ENCODE measurements around the gene PCSK7.
"Not testable (repeated sequence)": the region's sequence is repeated elsewhere in the genome, so short reads cannot be mapped to it uniquely, and the experiment has no call there.

The PCSK7 gene

DNA sequence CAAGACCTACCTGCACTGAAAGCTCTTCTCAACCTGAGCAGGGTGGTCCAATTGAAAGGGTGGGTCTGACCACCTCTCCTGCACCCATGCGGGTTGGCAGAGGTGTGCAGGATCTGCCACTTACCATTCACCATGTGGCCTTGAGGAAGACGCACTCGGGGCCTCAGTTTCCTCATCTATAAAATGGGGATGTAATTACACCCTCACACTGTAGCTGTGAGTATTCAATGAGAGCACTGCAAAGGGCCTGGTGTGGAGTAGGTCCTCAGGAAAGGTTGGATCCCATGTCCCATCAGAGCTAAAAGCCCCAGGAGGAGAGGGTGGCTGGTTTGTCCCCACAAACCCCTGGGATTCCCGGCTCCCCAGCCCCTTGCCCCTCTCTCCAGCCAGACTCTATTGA is 33.3 kb downstream of the PCSK7 start:
- no peak for DNase-seq (ENCODE audit: low read depth)

DNA sequence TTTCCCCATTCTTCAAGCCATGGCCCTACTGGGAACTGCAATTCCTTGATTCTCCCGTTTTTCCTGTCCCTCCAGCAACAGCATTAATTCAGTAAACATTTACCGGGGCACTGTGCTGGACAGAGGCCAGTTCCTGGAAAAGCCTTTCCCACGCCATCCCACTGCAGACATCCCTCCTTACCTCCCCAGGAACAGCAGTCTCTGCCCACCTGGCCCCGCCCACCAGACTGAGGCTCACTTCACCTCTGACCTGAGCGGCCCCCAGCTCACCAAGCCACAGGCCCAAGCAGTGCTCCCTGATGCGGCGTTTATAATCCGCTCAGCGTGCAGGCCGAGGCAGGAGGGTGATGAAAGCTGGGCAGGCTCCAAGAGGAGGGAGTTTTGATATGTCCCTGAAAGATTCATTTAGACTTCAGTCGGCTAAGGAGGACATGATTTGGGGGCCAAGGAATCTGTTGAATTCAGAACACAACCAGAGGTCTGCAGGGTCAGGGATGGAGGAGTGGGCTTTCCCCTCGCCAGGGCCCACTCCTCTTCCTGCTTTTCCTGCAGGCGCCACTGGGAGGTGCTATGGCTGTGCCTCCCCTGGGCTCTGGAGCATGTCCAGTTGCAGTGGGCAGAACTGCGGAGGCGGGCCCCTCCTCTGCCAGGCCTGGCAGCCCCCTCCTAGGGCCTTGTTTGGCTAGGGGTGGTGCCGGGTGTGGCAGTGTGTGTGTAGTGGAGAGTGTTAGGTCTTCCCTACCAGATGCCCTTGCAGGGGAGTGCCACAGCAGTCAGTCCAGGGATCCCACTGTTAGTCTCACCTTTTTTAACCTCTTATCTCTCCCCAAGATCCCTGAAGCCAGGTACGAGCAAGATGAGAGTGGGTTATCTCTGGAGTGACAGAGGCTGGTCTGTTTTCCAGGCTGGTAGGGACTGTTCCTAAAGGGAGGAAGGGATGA is 34.1 kb downstream of the PCSK7 start:
- DNase-seq (ENCODE audit: low read depth) = no peak

DNA sequence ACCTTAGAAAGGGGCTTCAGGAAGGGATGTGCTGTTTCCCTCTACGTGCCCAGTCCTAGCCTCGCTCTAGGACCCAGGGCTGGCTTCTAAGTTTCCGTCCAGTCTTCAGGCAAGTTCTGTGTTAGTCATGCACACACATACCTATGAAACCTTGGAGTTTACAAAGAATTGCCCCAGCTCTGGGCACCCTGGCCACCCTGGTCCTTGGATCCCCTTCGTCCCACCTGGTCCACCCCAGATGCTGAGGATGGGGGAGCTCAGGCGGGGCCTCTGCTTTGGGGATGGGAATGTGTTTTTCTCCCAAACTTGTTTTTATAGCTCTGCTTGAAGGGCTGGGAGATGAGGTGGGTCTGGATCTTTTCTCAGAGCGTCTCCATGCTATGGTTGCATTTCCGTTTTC is 34.9 kb downstream of the PCSK7 start:
- DNase-seq (ENCODE audit: low read depth) = no peak

DNA sequence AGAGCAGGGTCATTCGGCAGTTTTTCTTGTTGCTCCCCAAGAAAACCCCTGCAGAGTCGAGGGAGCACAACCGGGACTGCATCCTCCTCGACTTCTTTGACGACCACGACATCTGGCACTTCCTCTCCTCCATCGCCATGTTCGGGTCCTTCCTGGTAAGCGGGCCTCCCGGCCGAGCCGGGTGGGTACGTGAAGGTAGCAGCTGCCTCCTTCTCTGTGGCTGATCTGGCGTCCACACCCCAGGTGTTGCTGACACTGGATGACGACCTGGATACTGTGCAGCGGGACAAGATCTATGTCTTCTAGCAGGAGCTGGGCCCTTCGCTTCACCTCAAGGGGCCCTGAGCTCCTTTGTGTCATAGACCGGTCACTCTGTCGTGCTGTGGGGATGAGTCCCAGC is 36.1 kb downstream of the PCSK7 start:
- DNase-seq (ENCODE audit: low read depth) = no peak

DNA sequence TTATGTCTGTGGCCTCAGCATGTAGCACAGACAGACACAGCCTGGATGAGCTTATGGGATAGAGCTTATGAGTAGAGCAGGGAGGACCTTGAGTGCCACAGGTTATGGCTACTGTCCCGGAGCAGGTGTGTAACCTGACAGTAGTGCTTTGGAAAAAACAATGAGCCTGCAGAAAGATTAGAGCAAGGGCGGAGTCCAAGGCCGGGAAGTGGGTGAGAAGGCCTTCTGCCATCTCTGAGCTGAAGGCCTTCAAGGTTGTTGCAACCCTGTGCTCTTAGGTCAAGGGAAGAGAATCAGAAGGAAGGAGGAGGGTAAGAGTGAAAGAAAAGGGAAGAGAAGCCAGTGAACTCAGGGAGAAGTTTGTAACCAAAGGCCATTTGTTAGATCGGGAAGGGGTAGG is 36.6 kb downstream of the PCSK7 start:
- DNase-seq (ENCODE audit: low read depth) = no peak

DNA sequence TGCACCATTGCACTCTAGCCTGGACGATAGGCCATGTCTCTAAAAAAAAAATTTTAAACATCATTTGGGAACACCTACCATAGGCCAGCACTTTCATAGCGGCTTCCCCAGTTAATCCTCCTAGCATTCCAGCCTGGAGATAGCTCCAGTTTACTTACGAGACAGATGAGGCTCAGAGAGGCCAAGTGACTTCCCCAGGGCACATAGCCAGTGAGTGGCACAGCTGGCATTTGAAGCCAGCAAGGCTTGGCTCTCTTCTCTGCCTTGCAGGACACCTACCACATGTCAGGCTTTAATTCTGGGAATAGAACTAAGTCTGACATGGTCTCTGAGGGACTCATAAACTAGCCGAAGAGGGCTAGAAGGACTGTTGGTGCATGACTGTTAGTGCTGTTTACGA is 37.6 kb downstream of the PCSK7 start:
- no peak for DNase-seq (ENCODE audit: low read depth)

DNA sequence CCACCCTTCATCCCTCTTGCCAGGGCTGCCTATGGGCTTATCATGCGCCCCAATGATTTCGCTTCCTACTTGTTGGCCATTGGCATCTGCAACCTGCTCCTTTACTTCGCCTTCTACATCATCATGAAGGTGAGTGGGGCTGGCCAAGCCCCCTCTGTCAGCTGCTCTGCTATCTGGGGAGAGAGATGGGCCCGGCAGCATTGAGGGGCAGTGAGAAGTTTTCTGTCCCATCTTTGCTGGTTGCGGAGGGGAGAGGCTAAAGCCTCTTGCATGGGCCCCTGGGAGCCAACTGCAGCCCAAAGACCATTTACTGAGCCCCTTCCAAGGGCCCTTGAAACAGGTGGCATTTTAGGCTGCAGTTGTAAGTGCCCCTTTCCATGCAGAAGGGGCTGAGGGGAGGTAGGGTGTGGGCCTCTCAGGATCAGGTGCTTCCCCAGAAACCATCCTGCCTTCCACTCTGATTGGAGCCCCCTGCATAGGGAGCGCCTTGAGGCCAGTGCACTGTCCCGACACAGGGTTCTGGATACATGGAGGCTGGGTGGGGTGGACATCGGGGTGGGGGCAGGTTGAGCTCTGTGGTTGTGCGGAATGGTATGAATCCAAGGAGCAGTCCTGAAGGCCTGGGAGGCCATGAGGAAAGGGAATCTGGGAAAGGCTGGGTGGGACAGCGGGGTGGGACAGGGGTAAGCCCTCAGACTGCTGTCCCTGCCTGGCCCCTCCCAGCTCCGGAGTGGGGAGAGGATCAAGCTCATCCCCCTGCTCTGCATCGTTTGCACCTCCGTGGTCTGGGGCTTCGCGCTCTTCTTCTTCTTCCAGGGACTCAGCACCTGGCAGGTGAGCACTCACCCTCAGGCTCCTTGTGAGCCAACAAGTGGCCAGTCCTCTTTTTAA is 38.5 kb downstream of the PCSK7 start:
- DNase-seq (ENCODE audit: low read depth) = no peak

DNA sequence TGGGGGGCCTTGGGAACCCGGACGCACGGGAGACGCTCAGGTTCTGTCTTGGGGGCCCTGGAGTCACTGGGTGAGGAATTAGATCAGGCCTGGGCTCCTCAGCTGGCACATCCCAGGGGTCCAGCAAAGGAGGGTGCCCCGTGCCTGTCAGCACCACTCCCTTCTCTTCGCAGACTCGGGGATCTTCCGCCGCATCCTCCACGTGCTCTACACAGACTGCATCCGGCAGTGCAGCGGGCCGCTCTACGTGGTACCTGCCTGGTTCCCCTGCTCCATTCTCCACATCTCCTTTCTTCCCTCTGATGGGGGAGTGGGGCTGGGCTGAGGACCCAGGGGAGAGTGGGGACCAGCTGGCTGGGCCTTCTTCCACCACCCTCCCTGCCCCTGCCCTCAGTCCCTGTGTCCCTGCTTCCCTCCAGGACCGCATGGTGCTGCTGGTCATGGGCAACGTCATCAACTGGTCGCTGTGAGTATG is 39.4 kb downstream of the PCSK7 start:
- DNase-seq (ENCODE audit: low read depth) = no peak

DNA sequence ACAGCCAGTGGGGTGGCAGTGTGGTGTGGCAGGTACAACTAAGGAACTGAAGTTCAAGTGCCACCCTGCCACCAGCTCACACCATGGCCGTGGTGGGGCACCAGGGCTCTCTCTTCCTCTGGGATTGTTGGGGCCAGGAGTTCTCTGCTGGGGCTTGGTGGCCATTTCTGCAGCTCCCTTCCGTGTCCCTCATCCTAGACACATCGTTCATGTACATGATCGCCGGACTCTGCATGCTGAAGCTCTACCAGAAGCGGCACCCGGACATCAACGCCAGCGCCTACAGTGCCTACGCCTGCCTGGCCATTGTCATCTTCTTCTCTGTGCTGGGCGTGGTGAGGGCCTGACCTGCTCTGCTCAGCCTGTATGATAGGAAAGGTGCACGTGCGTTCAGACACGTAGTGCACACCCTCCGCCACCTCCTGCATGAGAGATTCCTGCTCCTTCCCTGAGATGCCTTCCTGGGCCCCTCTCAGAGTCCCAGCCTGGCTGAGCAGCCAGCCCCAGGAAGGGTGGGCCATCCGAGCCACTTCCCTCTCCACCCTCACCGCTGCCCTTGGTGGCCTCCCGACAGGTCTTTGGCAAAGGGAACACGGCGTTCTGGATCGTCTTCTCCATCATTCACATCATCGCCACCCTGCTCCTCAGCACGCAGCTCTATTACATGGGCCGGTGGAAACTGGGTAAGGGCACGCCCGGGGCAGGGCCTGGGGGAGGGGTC is 40.0 kb downstream of the PCSK7 start:
- DNase-seq (ENCODE audit: low read depth) = no peak

DNA sequence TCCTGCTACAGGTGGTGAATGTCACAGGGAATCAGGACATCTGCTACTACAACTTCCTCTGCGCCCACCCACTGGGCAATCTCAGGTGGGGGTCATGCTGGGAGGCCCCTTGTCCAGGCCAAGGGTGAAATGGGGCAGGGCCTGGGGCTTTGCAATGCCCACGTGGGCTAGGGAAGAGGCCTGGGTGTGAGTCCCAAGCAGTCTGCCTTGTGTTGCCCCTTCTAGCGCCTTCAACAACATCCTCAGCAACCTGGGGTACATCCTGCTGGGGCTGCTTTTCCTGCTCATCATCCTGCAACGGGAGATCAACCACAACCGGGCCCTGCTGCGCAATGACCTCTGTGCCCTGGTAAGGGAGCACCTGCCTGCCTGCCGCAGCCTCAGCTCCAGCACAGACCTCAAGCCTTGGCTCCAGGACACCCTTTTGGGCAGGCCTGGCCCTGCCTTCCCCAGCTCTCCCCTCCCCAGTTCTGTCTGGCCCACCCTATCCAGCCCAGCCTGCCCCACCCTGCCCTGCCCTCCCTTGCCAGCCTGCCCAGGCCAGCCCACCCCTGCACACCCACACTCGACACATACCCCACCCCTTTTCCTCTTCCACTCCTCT is 41.8 kb downstream of the PCSK7 start:
- DNase-seq (ENCODE audit: low read depth) = no peak

DNA sequence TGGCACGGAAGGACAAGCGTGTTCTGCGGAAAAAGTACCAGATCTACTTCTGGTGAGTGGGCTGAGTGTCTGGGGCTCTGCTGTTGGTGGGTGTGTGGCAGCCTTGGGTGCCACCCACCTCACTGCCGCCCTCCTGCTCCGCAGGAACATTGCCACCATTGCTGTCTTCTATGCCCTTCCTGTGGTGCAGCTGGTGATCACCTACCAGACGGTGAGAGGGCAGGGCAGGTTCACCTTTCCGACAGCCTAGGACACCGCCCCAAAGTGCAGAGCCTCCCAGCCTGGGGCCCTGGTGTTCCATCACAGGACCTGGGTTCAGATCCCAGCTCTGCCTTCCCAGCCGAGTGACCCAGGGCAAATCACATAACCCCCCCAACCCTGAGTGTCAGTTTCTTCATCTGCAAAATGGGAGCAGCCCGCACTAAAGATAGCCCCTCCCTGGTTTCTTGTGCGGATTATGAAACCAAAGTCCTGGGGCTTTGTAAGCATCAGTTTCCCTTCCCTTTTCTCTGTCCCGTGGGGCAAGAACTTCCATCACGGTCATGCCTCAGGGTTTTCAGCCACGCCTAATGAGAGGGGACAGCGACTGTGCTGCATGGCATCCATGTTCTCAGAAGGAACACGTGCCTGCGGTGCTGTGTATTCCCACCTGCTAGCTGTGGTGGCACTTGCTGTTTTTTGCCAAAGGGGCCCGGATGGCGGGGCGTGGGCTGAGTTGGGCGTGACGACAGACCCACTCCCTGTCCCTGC is 42.5 kb downstream of the PCSK7 start:
- no peak for DNase-seq (ENCODE audit: low read depth)

DNA sequence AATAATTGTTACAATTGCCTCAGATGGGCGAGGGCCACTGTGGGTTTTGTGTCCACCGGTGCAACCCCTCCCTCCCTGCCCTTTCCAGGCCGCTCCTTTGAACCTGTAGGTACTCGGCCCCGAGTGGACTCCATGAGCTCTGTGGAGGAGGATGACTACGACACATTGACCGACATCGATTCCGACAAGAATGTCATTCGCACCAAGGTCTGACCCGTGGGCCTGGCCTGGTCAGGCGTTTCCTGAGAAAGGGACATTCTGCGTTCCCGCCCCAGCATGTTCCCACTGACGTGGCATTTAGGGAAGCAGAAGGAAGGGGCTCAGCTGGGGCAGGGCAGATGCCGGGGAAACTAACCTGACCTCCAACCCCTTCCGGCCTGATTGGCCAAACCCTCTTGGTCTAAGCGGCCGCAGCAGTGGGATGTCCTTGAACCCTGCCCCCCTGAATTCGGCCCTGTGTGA is 43.2 kb downstream of the PCSK7 start:
- DNase-seq (ENCODE audit: low read depth) = no peak

DNA sequence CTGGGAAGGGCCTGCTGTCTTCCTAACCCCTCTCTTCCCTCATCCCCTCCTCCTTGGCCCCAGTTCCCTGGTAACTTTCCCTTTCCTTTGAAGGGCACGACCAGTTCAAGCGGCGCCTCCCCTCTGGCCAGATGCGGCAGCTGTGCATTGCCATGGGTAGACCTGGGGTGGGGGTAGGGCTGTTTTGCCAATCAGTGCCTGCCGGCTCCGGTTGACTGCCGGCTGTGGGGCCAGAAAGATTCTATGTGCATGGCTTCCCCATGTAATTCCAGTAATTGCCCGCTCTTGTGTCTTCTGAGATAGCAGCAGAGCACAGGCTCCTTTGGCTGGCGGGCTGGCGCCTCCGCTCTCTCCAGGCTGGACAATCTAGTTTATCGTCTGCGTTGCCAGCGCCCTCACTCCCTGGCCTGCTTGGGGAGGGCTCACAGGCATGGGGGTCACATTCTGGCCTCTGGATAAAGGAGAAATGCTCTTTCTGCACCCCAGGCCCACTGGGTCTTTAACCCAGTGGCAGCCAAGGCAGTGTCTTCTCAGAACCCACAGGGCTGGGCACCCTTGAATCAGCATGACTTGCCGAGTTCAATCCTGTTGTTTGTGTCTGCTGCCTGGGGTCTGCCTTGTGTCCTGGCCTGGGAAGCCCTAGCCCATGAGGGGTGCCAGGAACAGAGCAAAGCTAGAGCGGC is 43.9 kb downstream of the PCSK7 start:
- DNase-seq (ENCODE audit: low read depth) = no peak

DNA sequence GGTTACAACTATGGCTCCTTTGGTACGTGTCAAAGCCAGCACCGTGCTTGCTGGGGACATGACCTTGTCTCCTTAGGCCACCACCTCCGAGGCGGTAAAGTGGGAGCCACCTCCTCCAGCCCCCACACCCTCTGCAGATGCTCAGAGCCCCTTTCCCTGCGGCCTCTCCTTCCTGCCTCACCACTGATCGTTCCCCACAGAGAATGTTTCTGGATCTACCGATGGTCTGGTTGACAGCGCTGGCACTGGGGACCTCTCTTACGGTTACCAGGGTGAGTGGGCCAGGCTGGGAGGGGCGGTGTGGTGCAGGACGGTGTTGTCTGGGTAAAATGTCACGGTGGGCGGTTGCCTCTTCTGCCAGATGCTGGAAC is 44.5 kb downstream of the PCSK7 start:
- no peak for DNase-seq (ENCODE audit: low read depth)

DNA sequence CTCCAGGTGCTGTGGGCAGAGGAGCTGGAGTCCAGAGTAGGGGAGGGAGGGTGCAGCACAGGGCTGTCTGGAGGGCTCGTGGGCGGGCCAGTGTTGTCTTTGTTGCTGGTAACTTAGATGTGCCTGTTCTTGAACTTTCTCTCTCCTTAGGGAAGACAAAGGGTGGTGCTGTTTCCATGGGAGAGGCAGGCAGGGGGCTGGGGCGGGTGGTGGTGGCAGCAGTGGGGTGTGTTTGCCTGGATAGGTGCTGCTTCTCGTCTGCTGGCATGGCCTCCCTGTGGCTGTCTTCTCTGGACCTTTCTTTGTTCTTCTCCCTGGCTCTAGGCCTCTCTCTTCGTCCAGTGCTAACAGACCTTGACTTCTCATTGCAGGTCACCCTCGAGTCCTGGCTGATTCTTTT is 44.9 kb downstream of the PCSK7 start:
- no peak for DNase-seq (ENCODE audit: low read depth)

DNA sequence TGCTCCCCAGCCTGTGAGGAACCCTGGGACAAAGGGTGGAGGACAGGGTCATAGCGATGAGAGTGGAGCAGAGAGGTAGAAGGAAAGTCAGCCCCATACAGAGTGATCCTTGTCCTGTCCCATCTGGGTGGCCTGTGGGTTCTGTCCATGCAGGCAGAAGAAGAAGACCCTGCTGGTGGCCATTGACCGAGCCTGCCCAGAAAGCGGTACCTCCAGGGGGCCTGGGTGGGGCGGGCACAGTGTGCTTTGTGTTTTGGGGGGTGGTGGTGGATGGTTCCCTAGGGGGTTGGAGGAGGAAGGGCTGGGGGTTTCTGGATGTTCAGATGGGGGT is 45.5 kb downstream of the PCSK7 start:
- no peak for DNase-seq (ENCODE audit: low read depth)

DNA sequence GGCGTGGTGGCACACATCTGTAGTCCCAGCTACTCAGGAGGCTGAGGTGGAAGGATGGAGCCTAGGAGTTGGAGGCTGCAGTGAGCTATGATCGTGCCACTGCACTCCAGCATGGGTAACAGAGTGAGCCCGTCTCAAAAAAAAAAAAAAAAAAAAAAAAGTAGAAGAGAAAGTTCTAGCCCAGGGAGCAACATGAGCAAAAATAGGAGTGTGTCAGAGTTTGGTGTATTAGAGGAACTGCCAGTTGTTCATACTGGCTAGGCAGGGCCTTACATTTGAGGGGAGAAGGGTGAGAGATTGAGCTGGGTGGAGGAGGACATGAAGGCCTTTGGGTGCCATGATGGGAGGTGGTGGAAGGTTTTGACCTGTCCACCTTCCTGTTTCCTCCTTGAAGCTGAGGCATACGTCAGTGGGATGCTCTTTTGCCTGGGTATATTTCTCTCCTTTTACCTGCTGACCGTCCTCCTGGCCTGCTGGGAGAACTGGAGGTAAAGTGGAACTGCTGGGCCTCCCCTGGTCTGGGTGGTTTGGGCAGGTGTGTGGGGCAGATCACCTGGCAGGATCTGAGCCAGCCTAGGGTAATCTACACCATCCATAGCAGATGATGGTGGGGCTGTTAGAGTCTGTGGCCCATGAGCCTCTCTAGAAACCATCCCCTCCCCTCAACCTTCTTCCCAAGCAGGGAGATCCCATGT is 46.0 kb downstream of the PCSK7 start:
- DNase-seq (ENCODE audit: low read depth) = no peak

DNA sequence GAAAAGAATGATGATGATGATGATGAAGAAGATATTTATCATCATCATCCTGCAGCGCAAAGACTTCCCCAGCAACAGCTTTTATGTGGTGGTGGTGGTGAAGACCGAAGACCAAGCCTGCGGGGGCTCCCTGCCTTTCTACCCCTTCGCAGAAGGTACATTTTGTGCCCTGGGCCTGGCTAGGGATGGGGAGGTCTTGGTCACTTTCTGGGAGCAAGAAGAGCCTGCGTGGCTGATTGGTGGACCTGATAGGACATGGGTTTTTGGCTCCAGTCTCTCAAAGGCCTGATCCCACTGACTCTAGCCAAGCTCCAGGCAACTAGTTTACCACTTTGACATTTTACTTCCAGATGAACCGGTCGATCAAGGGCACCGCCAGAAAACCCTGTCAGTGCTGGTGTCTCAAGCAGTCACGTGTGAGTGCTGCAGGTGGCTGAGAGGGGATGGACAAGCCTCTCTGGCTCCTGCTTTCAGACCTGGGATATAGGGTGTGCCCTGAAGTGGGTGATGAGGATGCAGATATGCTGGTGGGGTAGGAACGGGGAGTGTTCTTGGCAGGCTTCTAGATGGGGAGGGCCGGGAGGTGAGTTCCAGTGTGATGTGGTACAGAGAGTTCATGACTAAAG is 48.0 kb downstream of the PCSK7 start:
- DNase-seq (ENCODE audit: low read depth) = no peak

DNA sequence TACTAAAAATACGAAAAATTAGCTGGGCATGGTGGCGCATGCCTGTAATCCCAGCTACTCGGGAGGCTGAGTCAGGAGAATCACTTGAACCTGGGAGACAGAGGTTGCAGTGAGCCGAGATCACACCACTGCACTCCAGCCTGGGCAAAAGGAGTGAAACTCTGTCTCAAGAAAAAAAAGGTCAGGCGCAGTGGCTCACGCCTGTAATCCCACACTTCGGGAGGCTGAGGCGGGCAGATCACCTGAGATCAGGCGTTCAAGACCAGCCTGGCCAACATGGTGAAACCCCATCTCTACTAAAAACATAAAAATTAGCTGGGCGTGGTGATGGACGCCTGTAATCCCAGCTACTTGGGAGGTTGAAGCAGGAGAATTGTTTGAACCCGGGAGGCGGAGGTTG is 48.7 kb downstream of the PCSK7 start:
- not testable (repeated sequence) for DNase-seq (ENCODE audit: low read depth)

DNA sequence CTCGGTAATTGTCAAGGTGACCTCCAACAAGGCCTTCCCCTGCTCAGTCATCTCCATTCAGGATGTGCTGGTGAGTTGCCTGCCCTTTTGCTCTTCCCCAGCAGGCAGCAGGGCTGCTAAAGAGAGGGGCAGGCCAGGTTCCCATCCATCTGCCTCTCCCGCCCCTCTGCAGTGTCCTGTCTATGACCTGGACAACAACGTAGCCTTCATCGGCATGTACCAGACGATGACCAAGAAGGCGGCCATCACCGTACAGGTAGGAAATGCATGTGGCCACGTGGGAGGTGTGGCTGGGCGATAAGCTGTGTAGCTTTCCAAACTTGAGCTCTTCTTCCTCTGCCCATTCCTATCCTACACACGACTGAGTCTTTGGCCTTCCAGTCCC is 49.3 kb downstream of the PCSK7 start:
- no peak for DNase-seq (ENCODE audit: low read depth)

All from fibroblast of the conjunctiva (primary cell).